GM18909 (cell line): ENCODE results near the gene RNF26.

Experiments
- ATAC-seq: cut with Tn5 transposase; IDR thresholded peaks from one replicate; pipeline ENCODE4 v1.9.1; 2021; ENCODE audit warnings: mild to moderate bottlenecking; ENCODE audit not compliant: unreplicated experiment, poor library complexity

Gene RNF26

GRCh38 chr11:119368121-119369034 lies 34.1 kb downstream of the RNF26 start:
- no peak for ATAC-seq

GRCh38 chr11:119369132-119369925 lies 35.0 kb downstream of the RNF26 start:
- ATAC-seq: no peak

- ATAC-seq: no peak
Measured at GRCh38 chr11:119370486-119371046, 36.2 kb downstream of the RNF26 start.

- ATAC-seq: no peak
Measured at GRCh38 chr11:119371067-119371601, 36.8 kb downstream of the RNF26 start.

- ATAC-seq: no peak
Measured at GRCh38 chr11:119371778-119372182, 37.5 kb downstream of the RNF26 start.

- ATAC-seq: no peak
Measured at GRCh38 chr11:119372260-119373058, 38.1 kb downstream of the RNF26 start.

GRCh38 chr11:119373059-119373920 lies 39.0 kb downstream of the RNF26 start:
- no peak for ATAC-seq

- no peak for ATAC-seq
Measured at GRCh38 chr11:119373921-119374631, 39.7 kb downstream of the RNF26 start.

- ATAC-seq: no peak
Measured at GRCh38 chr11:119374632-119375336, 40.5 kb downstream of the RNF26 start.

GRCh38 chr11:119375337-119376196 lies 41.2 kb downstream of the RNF26 start:
- ATAC-seq: no peak

- no peak for ATAC-seq
Measured at GRCh38 chr11:119376197-119376847, 42.0 kb downstream of the RNF26 start.

GRCh38 chr11:119377112-119377901 lies 43.0 kb downstream of the RNF26 start:
- no peak for ATAC-seq

GRCh38 chr11:119377961-119378667 lies 43.8 kb downstream of the RNF26 start:
- no peak for ATAC-seq

- ATAC-seq: no peak
Measured at GRCh38 chr11:119378851-119379465, 44.6 kb downstream of the RNF26 start.
